WERI-Rb-1 (cell line): ENCODE measurements around the gene ESR2.

Experiments used
- DNase-seq: peaks from one replicate; pipeline ENCODE4 v3.0.0-alpha.2; 2020
- H3K27ac ChIP-seq: fragments of 250-450 bp; sonication (Bioruptor Pico); 2 replicates; pipeline ENCODE4 v1.5.1; 2020; ENCODE audit warnings: mild to moderate bottlenecking, moderate library complexity
- H3K27me3 ChIP-seq: fragments of 250-450 bp; sonication (Bioruptor Pico); 2 replicates; pipeline ENCODE4 v1.5.1; 2021; ENCODE audit warnings: mild to moderate bottlenecking, low read depth, moderate library complexity; ENCODE audit not compliant: insufficient read depth, severe bottlenecking
- H3K36me3 ChIP-seq: fragments of 250-450 bp; sonication (Bioruptor Pico); 2 replicates; pipeline ENCODE4 v1.5.1; 2020; ENCODE audit warnings: mild to moderate bottlenecking, moderate library complexity
- H3K4me3 ChIP-seq: 2 replicates; pipeline ENCODE4 v1.5.1; 2011; ENCODE audit warnings: low read depth, mild to moderate bottlenecking, control low read depth, low read length
- H3K9me3 ChIP-seq: fragments of 250-450 bp; sonication (Bioruptor Pico); 2 replicates; pipeline ENCODE4 v1.5.1; 2021; ENCODE audit warnings: mild to moderate bottlenecking, moderate library complexity; ENCODE audit not compliant: severe bottlenecking
- TF ChIP-seq, protein P1 (sequence below): IDR thresholded peaks from 2 replicates; pipeline ENCODE4 v1.5.1; 2011; ENCODE audit warnings: low read depth, mild to moderate bottlenecking, control low read depth, inconsistent platforms, low read length

ESR2 gene

DNA sequence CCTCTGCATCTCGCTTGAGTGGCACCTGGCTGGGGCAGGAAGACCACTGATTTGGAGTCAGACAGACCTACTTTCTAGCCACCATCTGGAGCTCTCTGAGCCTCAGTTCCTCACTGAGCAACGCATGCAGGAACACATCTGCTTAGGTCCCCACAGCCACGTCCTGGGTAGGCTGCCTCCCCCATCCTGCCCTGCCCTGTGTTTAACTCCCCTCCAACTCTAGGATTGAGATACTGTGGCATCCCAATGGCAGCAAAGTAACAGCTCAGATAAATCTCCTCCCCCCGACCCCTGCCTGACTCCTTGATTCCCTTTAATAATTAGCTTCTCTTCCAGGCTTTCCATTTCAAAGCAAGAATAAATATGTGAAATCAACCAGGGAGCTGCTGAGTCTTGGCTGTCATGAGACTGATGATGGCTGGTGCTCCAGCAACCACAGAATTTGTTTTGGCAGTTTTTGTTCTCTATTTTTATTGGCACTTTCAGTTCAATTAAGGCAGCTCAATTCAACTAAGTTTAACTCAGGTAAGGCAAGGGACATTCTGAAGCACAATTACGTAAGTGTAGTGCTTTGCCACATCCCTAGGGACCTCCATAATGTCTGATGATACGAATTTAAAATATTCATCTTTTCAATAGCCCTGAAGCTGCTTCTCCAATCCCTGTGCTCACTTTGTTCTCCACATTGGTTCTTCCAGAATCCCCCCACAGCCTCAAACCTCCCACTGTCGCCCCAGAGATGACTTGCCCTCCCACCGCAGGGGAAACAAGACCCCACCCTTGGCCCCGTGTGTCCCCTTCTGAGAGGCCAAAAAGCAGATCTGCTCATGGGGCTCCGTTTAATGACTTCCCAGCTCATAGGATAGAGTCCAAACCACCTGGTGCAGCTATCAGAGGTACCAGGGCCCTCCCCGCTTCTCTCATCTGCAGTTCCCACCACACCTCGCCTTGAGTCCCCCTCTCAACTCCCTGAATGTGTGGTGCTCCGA is 58.2 kb downstream of the ESR2 start:
- Histone ChIP-seq H3K27ac (no peak overlapping the region), H3K27me3 (no peaks in the 10 kb centered on the region), H3K4me3 (peak overlapping the region; percentile 6; the same call in 1 of the 2 replicates), H3K36me3 (no peaks in the 10 kb centered on the region; the same call in none of the 2 replicates), H3K9me3 (no peaks in the 10 kb centered on the region)
- no peak for DNase-seq
- TF ChIP-seq, protein P1, sequence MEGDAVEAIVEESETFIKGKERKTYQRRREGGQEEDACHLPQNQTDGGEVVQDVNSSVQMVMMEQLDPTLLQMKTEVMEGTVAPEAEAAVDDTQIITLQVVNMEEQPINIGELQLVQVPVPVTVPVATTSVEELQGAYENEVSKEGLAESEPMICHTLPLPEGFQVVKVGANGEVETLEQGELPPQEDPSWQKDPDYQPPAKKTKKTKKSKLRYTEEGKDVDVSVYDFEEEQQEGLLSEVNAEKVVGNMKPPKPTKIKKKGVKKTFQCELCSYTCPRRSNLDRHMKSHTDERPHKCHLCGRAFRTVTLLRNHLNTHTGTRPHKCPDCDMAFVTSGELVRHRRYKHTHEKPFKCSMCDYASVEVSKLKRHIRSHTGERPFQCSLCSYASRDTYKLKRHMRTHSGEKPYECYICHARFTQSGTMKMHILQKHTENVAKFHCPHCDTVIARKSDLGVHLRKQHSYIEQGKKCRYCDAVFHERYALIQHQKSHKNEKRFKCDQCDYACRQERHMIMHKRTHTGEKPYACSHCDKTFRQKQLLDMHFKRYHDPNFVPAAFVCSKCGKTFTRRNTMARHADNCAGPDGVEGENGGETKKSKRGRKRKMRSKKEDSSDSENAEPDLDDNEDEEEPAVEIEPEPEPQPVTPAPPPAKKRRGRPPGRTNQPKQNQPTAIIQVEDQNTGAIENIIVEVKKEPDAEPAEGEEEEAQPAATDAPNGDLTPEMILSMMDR = no peak

DNA sequence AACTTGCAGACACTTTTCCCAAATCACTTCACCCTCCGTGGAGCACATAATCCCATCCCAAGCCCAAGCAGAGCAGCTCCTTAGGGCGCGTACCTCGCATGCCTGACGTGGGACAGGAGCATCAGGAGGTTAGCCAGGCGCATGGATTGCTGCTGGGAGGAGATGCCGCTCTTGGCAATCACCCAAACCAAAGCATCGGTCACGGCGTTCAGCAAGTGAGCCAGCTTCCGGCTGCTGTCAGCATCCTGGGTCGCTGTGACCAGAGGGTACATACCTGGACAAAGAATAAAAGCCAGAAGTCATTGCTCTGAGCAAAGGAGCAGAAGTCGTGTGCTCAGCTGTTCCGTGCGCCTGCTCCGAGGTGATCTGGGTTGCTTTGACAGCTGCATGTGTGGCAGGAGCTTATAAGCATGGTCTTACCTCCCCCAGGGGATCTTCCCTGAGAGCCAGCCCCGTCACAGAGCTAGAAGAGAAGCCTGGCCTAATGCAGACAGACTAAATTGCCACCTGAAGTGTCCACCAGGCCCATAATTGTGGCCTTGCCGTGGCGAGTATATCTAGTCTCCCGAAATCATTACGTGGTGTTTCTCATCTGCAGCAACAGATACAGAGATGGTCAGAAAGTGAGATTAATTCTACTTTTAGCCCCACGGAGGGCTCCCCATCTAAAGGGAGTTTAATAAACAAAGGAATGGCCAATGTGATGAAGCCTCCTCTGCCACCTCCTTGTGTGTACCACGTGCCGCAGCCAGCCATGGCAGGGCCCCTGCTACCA is 59.1 kb downstream of the ESR2 start:
- Histone ChIP-seq H3K36me3 (no peaks in the 10 kb centered on the region; the same call in none of the 2 replicates), H3K4me3 (peak overlapping the region; percentile 6; the same call in 1 of the 2 replicates), H3K27me3 (no peaks in the 10 kb centered on the region), H3K27ac (no peak overlapping the region), H3K9me3 (no peaks in the 10 kb centered on the region)
- peak; percentile 71 for DNase-seq
- TF ChIP-seq, protein P1 = no peak

DNA sequence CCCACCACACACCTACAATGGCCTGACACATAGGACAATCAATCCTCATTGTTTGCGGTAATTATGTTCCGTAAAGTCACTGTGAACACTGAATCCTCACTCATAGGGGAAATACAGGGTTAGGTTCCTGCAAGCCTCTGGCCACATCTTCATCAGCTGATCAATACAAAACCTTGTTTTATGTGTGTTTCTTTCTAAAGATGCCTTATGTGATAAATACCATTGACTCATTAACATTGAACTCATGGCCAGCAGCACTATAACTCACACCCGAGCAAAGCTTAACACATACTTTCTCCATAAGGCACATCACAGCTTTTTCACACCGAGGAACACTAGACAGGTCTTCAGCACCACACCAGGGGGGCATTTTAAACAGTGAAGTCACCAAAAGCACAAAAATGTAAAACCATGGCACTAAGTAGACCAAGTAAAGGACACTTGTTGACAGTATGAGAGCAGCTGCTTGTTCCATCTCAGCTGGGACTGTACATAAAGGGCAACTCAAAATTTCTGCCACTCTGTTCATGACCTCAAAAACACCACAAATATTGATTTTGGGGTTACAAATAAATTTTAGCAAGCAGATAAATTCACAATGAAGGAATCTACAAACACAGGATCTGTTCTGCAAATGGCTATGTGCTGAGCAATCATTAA is 60.5 kb downstream of the ESR2 start:
- TF ChIP-seq, protein P1 = no peak
- no peak for DNase-seq
- Histone ChIP-seq H3K36me3 (peaks cover 10% of the 10 kb centered on the region), H3K27me3 (no peaks in the 10 kb centered on the region), H3K27ac (no peak overlapping the region), H3K9me3 (no peaks in the 10 kb centered on the region), H3K4me3 (no peak overlapping the region)

DNA sequence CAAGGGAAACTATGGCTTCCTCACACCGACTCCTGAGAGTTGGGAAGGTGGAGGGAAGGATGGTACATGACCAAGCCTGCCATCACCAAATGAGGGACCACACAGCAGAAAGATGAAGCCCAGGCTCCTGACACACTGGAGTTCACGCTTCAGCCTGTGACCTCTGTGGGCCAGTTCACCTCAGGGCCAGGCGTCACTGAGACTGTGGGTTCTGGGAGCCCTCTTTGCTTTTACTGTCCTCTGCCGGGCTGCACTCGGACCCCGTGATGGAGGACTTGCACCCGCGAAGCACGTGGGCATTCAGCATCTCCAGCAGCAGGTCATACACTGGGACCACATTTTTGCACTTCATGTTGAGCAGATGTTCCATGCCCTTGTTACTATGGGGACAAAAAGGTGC is 61.2 kb downstream of the ESR2 start:
- Histone ChIP-seq H3K27ac (no peak overlapping the region), H3K27me3 (no peaks in the 10 kb centered on the region), H3K36me3 (peaks cover 17% of the 10 kb centered on the region), H3K4me3 (no peak overlapping the region), H3K9me3 (no peaks in the 10 kb centered on the region)
- no peak for DNase-seq
- TF ChIP-seq, protein P1 = no peak

DNA sequence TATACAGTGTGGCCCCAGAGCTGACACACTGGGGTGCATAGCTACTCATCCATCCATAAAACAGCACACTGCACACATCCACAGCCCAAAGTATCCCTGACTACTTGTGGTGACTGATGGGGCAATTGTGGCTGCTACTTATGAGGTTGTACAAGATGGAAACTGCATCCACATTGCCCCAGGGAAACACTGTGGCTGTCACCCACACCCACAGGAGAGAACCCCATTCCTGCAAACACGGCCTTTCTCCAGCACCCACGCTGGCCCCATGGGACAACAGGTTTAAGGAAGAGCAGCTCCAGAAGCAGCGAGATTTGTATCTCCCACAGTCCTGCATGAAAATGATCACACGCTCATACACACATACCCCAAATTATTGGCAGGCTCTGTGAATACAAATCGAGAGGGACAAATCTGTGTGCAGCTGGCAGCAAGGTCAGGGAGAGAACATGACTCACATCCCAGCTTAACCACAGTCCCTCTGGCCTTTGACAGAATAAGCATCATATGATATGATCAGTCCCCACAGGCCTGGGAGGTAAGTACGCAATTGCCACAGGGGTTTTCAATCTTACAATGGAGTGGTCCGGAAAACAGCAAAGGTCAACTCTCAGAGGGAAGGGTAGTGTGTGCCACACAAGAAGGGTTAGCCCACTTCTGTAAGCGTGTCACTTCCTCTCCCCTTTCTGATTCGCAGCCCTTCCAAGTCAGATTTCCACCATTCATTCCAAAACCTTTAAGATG is 61.9 kb downstream of the ESR2 start:
- no peak overlapping the region for H3K27ac ChIP-seq
- no peak for DNase-seq

More for the DNA sequence above, 61.9 kb downstream of the ESR2 start:
- H3K9me3 ChIP-seq = no peaks in the 10 kb centered on the region
- H3K36me3 ChIP-seq = peaks cover 23% of the 10 kb centered on the region
- H3K27me3 ChIP-seq = no peaks in the 10 kb centered on the region
- H3K4me3 ChIP-seq = no peak overlapping the region
- TF ChIP-seq, protein P1 = no peak
